DMS153 (cell line): ENCODE results near the gene CALR.
"Not testable (repeated sequence)": the region's sequence is repeated elsewhere in the genome, so short reads cannot be mapped to it uniquely, and the experiment has no call there.

Experiments
- DNase-seq: peaks from one replicate; lab custom pipeline; 2025; lab: John Stamatoyannopoulos, UW

The CALR gene

GRCh38 chr19:12937927-12938778 is at the start of gene CALR:
Gene CALR, plus strand, starts transcription at chr19:12938609. Its CDS starts 71 bp downstream, at chr19:12938680.
- DNase-seq, result peak; percentile 99

GRCh38 chr19:12890299-12890786 is 48.1 kb upstream of the CALR start:
- not testable (repeated sequence) for DNase-seq

- DNase-seq, result peak; percentile 99
Measured at GRCh38 chr19:12890787-12891552, 47.4 kb upstream of the CALR start, which contains the start of gene GCDH. Gene GCDH, plus strand, starts transcription at chr19:12891160. Its CDS starts 145 bp downstream, at chr19:12891305.

DNA sequence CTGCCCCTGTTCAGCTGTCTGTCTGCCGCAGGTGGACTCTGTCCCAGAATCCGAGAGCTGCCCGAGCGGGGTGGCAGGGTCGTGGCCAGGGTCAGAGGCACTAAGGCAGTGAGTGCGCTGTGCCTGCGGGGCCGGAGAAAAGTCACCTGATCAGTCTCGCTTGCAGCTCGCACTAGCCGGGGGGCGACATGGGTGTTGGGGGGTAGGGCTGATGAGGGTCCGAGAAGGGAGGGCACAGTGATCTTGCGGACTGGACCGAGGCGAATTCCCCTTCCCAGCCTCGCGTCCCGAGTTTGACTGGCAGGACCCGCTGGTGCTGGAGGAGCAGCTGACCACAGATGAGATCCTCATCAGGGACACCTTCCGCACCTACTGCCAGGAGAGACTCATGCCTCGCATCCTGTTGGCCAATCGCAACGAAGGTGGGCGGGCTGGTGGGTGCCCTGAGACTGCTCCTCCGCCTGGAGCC is 46.8 kb upstream of the CALR start:
- DNase-seq, result no peak

DNA sequence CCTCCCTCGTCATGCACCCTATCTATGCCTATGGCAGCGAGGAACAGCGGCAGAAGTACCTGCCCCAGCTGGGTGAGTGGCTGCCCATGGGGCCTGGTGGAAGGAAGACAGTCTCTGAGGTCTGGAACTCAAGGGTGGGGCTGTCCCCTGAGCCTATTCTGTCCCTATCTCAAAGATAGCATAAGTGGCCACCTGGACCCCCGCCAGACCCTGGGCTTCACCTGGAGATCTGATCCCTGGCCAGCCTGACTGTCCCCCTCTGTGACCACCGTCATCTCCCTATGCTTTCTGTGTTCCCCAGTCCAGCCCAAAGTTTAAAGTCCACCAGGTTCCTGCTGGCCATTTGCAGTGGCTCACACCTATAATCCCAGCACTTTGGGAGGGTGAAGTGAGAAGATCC is 44.8 kb upstream of the CALR start:
- DNase-seq, result no peak

GRCh38 chr19:12896460-12896859 is 41.9 kb upstream of the CALR start:
- no peak for DNase-seq

DNA sequence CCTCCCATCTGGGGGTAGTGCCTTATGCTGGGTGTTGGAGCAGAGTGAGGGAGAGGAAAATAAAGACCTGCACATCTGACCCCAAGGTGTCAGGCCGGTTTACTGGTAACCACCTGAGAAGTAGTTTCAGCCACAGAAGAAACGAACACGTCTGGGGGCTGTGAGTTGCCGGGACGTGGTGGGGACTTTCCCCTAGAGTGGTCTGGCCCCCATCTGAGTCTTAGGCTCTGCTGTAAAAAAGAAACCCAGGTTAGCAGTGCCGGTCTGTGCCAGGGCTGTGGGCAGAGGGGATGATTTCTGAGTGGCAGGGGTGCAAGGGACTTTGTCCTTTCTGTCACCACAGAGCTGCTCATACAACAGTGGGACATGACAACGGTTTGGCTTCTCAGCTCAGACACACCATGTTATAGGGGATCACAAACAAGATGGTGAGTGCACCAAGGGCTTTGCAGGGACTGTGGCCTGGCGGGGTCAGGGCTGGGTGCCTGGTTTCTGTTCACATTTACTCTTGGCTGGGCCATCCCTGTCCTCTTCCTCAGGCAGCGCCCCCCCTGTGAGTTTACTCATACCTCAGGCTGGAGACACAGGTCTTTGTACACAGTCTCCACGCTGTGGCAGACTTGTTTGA is 38.4 kb upstream of the CALR start:
- DNase-seq, result no peak

GRCh38 chr19:12907166-12907565 is 31.2 kb upstream of the CALR start:
- no peak for DNase-seq

GRCh38 chr19:12912571-12912970 is 25.8 kb upstream of the CALR start:
- peak; percentile 98 for DNase-seq

GRCh38 chr19:12913011-12913561 is 25.3 kb upstream of the CALR start:
- peak; percentile 98 for DNase-seq

DNA sequence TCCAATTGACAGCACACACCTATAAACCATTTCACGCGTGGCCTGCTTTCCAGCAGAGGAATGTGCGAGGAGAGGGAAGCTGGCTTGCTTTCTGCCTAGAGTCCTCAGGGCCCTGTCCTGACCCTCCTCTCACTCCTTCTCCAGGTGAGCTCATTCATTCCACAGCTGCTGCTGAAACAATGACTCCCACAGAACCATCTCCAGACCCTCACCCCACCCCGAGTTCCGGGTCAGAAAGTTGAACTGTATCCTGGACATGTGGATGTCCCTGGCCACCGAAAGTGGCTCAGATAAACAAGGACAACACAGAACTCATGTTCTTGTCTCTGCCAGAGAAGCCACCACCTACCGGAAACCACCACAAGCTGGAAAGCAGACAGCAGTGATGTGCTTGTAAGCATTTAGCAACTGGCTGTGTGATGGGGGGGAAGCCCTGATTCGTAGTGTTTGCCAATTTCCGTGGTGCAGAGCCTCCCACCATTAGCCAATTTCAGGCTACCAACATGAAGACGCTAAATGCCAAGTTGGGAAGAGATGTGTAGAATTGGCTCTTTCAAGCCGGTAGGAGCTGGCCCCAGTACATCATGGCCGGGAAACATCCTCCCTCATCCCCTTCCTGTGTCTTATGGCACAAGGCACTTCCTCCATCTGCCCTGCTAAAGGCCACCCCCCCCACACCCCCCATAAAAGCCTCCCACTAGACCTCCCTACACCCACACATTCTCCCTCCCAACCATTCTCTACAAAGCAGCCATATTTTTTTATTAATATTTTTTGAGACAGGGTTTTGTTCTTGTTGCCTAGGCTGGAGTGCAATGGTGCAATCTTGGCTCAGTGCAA is 24.3 kb upstream of the CALR start:
- peak; percentile 52 for DNase-seq

- DNase-seq, result not testable (repeated sequence)
Measured at GRCh38 chr19:12915860-12916259, 22.5 kb upstream of the CALR start.

GRCh38 chr19:12918253-12918652 is 20.2 kb upstream of the CALR start:
- no peak for DNase-seq

GRCh38 chr19:12921047-12921446 is 17.4 kb upstream of the CALR start:
- no peak for DNase-seq

- DNase-seq, result no peak
Measured at GRCh38 chr19:12922959-12923358, 15.4 kb upstream of the CALR start.

DNA sequence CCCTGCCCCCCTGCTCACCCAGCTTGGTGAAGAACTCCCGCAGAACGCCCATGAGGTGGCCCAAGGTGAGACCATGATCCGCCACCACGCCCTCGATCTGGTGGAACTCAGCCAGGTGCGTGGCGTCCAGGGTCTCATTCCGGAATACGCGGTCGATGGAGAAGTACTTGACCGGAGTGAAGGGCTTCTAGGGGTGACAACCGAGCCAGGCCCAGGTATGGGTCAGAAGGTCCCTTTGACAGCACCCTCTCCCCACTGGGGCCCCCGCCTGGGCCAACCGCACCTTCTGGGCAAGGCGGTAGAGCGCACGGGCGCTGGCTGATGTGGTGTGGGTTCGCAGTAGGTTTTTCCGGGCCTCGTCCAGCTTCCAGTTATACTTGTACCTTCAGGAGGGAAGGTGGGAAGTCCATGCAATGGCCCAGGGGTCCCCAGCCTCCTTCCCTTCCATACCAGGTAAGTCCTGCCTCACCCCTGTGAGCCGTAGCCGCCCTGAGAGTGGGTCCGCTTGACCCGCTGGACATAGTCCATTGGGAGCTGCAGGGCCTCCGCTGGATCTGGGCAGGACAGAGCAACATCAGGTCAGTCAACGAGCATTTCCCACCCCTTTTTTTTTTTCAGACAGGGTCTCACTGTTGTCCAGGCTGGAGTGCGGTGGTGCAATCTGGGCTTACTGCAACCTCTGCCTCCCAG is 13.6 kb upstream of the CALR start:
- no peak for DNase-seq

DNA sequence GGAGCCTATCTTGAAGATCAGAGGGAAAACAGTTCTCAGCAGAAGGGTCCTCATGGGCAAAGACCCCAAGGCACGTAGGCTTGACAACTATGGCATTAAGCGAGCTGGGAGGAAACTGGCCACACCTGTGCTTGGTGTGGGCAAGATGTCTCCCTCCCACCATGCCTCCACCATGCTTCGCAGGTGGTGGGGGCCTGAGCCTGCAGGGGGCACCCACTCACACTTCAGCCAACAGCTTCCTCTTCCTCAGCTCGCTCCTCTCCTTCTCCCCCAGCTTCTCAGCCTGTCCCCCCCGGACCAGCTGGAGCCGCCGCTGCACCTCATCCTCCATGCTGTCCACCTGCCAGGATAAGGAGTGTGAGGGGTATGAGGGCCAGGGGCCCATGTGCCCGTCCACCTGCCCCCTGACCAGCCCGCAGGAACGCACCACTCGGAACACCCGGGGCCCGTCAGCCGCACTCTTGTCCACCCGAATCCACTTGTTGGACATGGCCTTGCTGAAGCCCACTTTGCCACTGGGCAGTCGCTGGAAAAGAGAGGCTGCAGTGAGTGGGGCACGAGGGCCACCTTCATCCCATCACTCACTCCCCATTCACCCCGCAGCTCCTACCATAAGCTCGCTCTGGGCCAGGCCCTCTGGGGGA is 8.3 kb upstream of the CALR start:
- no peak for DNase-seq

GRCh38 chr19:12932392-12933286 is 5.8 kb upstream of the CALR start:
- DNase-seq, result no peak
